Subcutaneous adipose tissue (tissue), 4 donors: ENCODE measurements around the gene LRIT2. TPM values are rescaled to one million over a fixed set of nuclear protein-coding genes. Genes with fewer than 3 reads are reported as not detected.

ENCODE experiments used
- CTCF ChIP-seq: fragments of 450-650 bp; IDR thresholded peaks from one replicate; pipeline ENCODE4 v1.5.1; 2016; ENCODE audit warnings: low read depth, mild to moderate bottlenecking, control low read depth, antibody characterized with exemption, moderate library complexity
- total RNA-seq, 4 donors: library from RNA; depleted of rRNA; stranded (reverse); fragments of >200 nt; gene quantifications; one replicate each; pipeline ENCODE4 v1.1.0, GENCODE V29; 2016

Gene LRIT2
- not detected for total RNA-seq

- TF ChIP-seq CTCF, result no peak
Observed at GRCh38 chr10:84225427-84226173, at the start of gene LRIT2. TSS of gene LRIT2 (minus strand) at chr10:84225544. CDS start at chr10:84225520, 24 bp downstream.

GRCh38 chr10:84270708-84271107 is 45.4 kb upstream of the LRIT2 start:
- no peak for TF ChIP-seq CTCF

GRCh38 chr10:84269773-84270172 is 44.4 kb upstream of the LRIT2 start:
- TF ChIP-seq CTCF, result no peak

GRCh38 chr10:84269162-84269561 is 43.8 kb upstream of the LRIT2 start:
- TF ChIP-seq CTCF, result no peak

GRCh38 chr10:84267503-84268126 is 42.3 kb upstream of the LRIT2 start:
- no peak for TF ChIP-seq CTCF

GRCh38 chr10:84265418-84265817 is 40.1 kb upstream of the LRIT2 start:
- no peak for TF ChIP-seq CTCF

- TF ChIP-seq CTCF, result no peak
Observed at GRCh38 chr10:84264611-84265141, 39.3 kb upstream of the LRIT2 start.
